Progenitor cell of endocrine pancreas (in vitro differentiated cells): ENCODE measurements around the gene CD59. TPM values are rescaled to one million over a fixed set of nuclear protein-coding genes. Genes with fewer than 3 reads are reported as not detected.

Experiments used
- DNase-seq: peaks from one replicate; pipeline ENCODE4 v3.0.0; 2021; ENCODE audit warnings: low spot score; ENCODE audit not compliant: unreplicated experiment
- H3K27ac Mint-ChIP-seq: 2 replicates; pipeline ENCODE4 v1.8.0; 2021; ENCODE audit warnings: mild to moderate bottlenecking, moderate library complexity, mixed read lengths
- H3K27me3 Mint-ChIP-seq: 2 replicates; pipeline ENCODE4 v1.8.0; 2021; ENCODE audit warnings: mixed read lengths
- H3K36me3 Mint-ChIP-seq: 2 replicates; pipeline ENCODE4 v1.8.0; 2022; ENCODE audit warnings: mixed read lengths; ENCODE audit not compliant: insufficient read depth
- H3K4me1 Mint-ChIP-seq: 2 replicates; pipeline ENCODE4 v1.8.0; 2021; ENCODE audit warnings: low read depth, mixed read lengths
- H3K4me3 Mint-ChIP-seq: 2 replicates; pipeline ENCODE4 v1.8.0; 2021; ENCODE audit warnings: low read depth, mild to moderate bottlenecking, moderate library complexity, mixed read lengths
- H3K9me3 Mint-ChIP-seq: 2 replicates; pipeline ENCODE4 v1.8.0; 2021; ENCODE audit warnings: low read depth, mixed read lengths
- CTCF ChIP-seq: fragments of 200-600 bp; sonication (generic); IDR thresholded peaks from one replicate; pipeline ENCODE4 v1.5.0; 2021; ENCODE audit warnings: antibody characterized with exemption, mild to moderate bottlenecking; ENCODE audit not compliant: unreplicated experiment
- total RNA-seq: library from RNA; stranded (reverse); gene quantifications from 2 replicates; pipeline ENCODE4 v1.2.1, GENCODE V29; 2021

CD59 gene
- total RNA-seq, 1 donor from 2014 or later, result 214 TPM

GRCh38 chr11:33706546-33706945 is 29.7 kb downstream of the CD59 start:
- Mint-ChIP-seq H3K27me3 (no peaks in the 10 kb centered on the region), H3K4me3 (no peak overlapping the region), H3K27ac (no peak overlapping the region), H3K36me3 (peaks cover 20% of the 10 kb centered on the region), H3K4me1 (peaks cover 12% of the 10 kb centered on the region), H3K9me3 (no peaks in the 10 kb centered on the region)
- no peak for DNase-seq
- no peak for TF ChIP-seq CTCF

GRCh38 chr11:33704240-33705002 is 31.8 kb downstream of the CD59 start:
- DNase-seq, result no peak

GRCh38 chr11:33703788-33704187 is 32.4 kb downstream of the CD59 start:
- Mint-ChIP-seq H3K27me3 (no peaks in the 10 kb centered on the region), H3K36me3 (peaks cover 11% of the 10 kb centered on the region), H3K9me3 (no peaks in the 10 kb centered on the region), H3K4me1 (peaks cover 27% of the 10 kb centered on the region), H3K27ac (no peak overlapping the region), H3K4me3 (no peak overlapping the region)
- DNase-seq, result no peak
- TF ChIP-seq CTCF, result no peak

More at GRCh38 chr11:33704240-33705002, 31.8 kb downstream of the CD59 start:
- no peak overlapping the region for H3K4me3 Mint-ChIP-seq
- H3K36me3 Mint-ChIP-seq, result peaks cover 14% of the 10 kb centered on the region
- H3K9me3 Mint-ChIP-seq, result no peaks in the 10 kb centered on the region
- no peak overlapping the region for H3K27ac Mint-ChIP-seq
- no peaks in the 10 kb centered on the region for H3K27me3 Mint-ChIP-seq
- H3K4me1 Mint-ChIP-seq, result peaks cover 22% of the 10 kb centered on the region
- peak; percentile 16 for TF ChIP-seq CTCF

- Mint-ChIP-seq H3K4me1 (peaks cover 31% of the 10 kb centered on the region), H3K27me3 (no peaks in the 10 kb centered on the region), H3K36me3 (peaks cover 10% of the 10 kb centered on the region), H3K4me3 (no peak overlapping the region), H3K27ac (no peak overlapping the region), H3K9me3 (no peaks in the 10 kb centered on the region)
- no peak for TF ChIP-seq CTCF
- DNase-seq, result no peak
Measured at GRCh38 chr11:33703234-33703633, 33.0 kb downstream of the CD59 start.

GRCh38 chr11:33701302-33702230 is 34.7 kb downstream of the CD59 start:
- peaks cover 7% of the 10 kb centered on the region for H3K36me3 Mint-ChIP-seq
- peak overlapping the region; percentile 91 for H3K27ac Mint-ChIP-seq
- DNase-seq, result no peak
- H3K27me3 Mint-ChIP-seq, result no peaks in the 10 kb centered on the region
- no peaks in the 10 kb centered on the region for H3K9me3 Mint-ChIP-seq
- H3K4me3 Mint-ChIP-seq, result peak overlapping the region; percentile 81
- no peak for TF ChIP-seq CTCF
- H3K4me1 Mint-ChIP-seq, result peaks cover 44% of the 10 kb centered on the region
